ENCODE results near the gene NTRK3. TPM values are rescaled to one million over a fixed set of nuclear protein-coding genes. Genes with fewer than 3 reads are reported as not detected.

The NTRK3 gene
- total RNA-seq, 4 donors from 2014 or later, result 5.3 to 11.7 (median 6.3) TPM

GRCh38 chr15:88066636-88067330 is 189.8 kb downstream of the NTRK3 start:
- Histone ChIP-seq H3K27me3 (no peaks in the 10 kb centered on the region), H3K9me3 (no peaks in the 10 kb centered on the region), H3K27ac (no peak overlapping the region), H3K4me3 (no peak overlapping the region), H3K36me3 (no peaks in the 10 kb centered on the region), H3K4me1 (no peaks in the 10 kb centered on the region)
- no peak for DNase-seq (ENCODE audit: low spot score in 2 of 2)
- no peak for TF ChIP-seq POLR2A (IDR thresholded peaks at IDR 0.05)
- TF ChIP-seq EP300 (IDR thresholded peaks at IDR 0.05), result no peak
- TF ChIP-seq, protein P1, sequence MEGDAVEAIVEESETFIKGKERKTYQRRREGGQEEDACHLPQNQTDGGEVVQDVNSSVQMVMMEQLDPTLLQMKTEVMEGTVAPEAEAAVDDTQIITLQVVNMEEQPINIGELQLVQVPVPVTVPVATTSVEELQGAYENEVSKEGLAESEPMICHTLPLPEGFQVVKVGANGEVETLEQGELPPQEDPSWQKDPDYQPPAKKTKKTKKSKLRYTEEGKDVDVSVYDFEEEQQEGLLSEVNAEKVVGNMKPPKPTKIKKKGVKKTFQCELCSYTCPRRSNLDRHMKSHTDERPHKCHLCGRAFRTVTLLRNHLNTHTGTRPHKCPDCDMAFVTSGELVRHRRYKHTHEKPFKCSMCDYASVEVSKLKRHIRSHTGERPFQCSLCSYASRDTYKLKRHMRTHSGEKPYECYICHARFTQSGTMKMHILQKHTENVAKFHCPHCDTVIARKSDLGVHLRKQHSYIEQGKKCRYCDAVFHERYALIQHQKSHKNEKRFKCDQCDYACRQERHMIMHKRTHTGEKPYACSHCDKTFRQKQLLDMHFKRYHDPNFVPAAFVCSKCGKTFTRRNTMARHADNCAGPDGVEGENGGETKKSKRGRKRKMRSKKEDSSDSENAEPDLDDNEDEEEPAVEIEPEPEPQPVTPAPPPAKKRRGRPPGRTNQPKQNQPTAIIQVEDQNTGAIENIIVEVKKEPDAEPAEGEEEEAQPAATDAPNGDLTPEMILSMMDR (IDR thresholded peaks at IDR 0.05), result no peak
- TF ChIP-seq POLR2AphosphoS5 (IDR thresholded peaks at IDR 0.05), result no peak
- WGBS, result 70% methylated on average over 4 of the region's 4 CpGs

- no peaks in the 10 kb centered on the region for H3K4me1 ChIP-seq
- no peaks in the 10 kb centered on the region for H3K9me3 ChIP-seq
- no peaks in the 10 kb centered on the region for H3K36me3 ChIP-seq
- TF ChIP-seq, protein P1 (IDR thresholded peaks at IDR 0.05), result no peak
- TF ChIP-seq EP300 (IDR thresholded peaks at IDR 0.05), result no peak
- TF ChIP-seq POLR2AphosphoS5 (IDR thresholded peaks at IDR 0.05), result no peak
- no peak for TF ChIP-seq POLR2A (IDR thresholded peaks at IDR 0.05)
- no peak overlapping the region for H3K27ac ChIP-seq
- H3K27me3 ChIP-seq, result no peaks in the 10 kb centered on the region
- WGBS, result 52% methylated on average over 6 of the region's 10 CpGs
- no peak for DNase-seq (ENCODE audit: low spot score in 2 of 2)
- H3K4me3 ChIP-seq, result no peak overlapping the region
Observed at GRCh38 chr15:88061452-88061851, 195.1 kb downstream of the NTRK3 start.

DNA sequence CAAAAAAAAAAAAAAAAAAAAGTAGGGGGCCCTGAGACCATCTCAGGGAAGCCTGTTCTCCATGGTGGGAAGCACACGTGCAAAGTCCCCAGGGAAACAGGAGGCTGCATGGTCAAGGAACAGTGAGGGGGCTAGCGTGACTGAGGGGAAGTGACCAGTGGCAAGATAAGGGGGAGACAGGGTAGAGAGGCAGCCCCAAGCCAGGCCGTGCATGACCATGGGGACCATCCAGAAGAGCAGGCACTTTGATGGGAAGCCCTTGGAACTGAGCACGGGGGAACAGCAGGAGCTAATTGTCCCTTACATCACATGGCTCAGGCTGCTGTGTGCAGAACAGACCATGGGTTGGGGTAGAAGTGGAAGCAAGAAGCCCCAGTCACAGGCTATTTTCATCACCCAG is 196.2 kb downstream of the NTRK3 start:
- TF ChIP-seq POLR2A (IDR thresholded peaks at IDR 0.05) (no peak), EP300 (IDR thresholded peaks at IDR 0.05) (no peak), POLR2AphosphoS5 (IDR thresholded peaks at IDR 0.05) (no peak)
- TF ChIP-seq, protein P1 (IDR thresholded peaks at IDR 0.05), result no peak
- H3K4me1 ChIP-seq, result no peaks in the 10 kb centered on the region
- no peak overlapping the region for H3K4me3 ChIP-seq
- DNase-seq (ENCODE audit: low spot score in 2 of 2), result no peak
- no peaks in the 10 kb centered on the region for H3K9me3 ChIP-seq
- no peak overlapping the region for H3K27ac ChIP-seq
- 88% methylated on average over 4 of the region's 4 CpGs for WGBS
- H3K36me3 ChIP-seq, result no peaks in the 10 kb centered on the region
- H3K27me3 ChIP-seq, result no peaks in the 10 kb centered on the region

- Histone ChIP-seq H3K4me1 (no peaks in the 10 kb centered on the region), H3K9me3 (no peaks in the 10 kb centered on the region), H3K36me3 (no peaks in the 10 kb centered on the region), H3K4me3 (no peak overlapping the region), H3K27me3 (no peaks in the 10 kb centered on the region), H3K27ac (no peak overlapping the region)
- DNase-seq (ENCODE audit: low spot score in 2 of 2), result no peak
- 89% methylated on average over 9 of the region's 9 CpGs for WGBS
- no peak for TF ChIP-seq POLR2A (IDR thresholded peaks at IDR 0.05)
- TF ChIP-seq, protein P1 (IDR thresholded peaks at IDR 0.05), result no peak
- TF ChIP-seq EP300 (IDR thresholded peaks at IDR 0.05), result no peak
- TF ChIP-seq POLR2AphosphoS5 (IDR thresholded peaks at IDR 0.05), result no peak
Observed at GRCh38 chr15:88057836-88058235, 198.7 kb downstream of the NTRK3 start.

- Histone ChIP-seq H3K36me3 (no peaks in the 10 kb centered on the region), H3K27me3 (no peaks in the 10 kb centered on the region), H3K4me3 (no peak overlapping the region), H3K9me3 (no peaks in the 10 kb centered on the region), H3K27ac (no peak overlapping the region), H3K4me1 (no peaks in the 10 kb centered on the region)
- TF ChIP-seq POLR2A (IDR thresholded peaks at IDR 0.05) (no peak), EP300 (IDR thresholded peaks at IDR 0.05) (no peak), POLR2AphosphoS5 (IDR thresholded peaks at IDR 0.05) (no peak)
- TF ChIP-seq, protein P1 (IDR thresholded peaks at IDR 0.05), result no peak
- no peak for DNase-seq (ENCODE audit: low spot score in 2 of 2)
- WGBS, result 69% methylated on average over 1 of the region's 1 CpG
Observed at GRCh38 chr15:88049506-88049905, 207.0 kb downstream of the NTRK3 start.

Data from suprapubic skin (tissue), 4 donors.